Pancreas (tissue), 10 donors: Measurements from ENCODE around the gene HNRNPL. TPM values are rescaled to one million over a fixed set of nuclear protein-coding genes. Genes with fewer than 3 reads are reported as not detected.
A peak's percentile ranks its signal among the peaks of the same experiment; 100 is the strongest.

Source experiments
- ATAC-seq, 4 donors: fragments of 200-7000 bp; cut with Tn5 transposase; one replicate each; pipeline versions ENCODE4 v1.8.0 to v1.9.1; 2020; ENCODE audit warnings: mild to moderate bottlenecking in 4 of 4, moderate library complexity in 4 of 4
- DNase-seq, 6 donors: peaks; one replicate each; pipeline ENCODE4 v3.0.0-alpha.2; 2020
- FAIRE-seq: peaks from 2 replicates; lab custom pipeline; 2012; peaks lifted over from hg19 to GRCh38; lab: Jason Lieb, UNC
- H3K27ac ChIP-seq, 4 donors: fragments of 200-600 bp; sonication (generic); 1 replicate in 3 of 4; 2 replicates in 1 of 4; pipeline versions ENCODE4 v1.5.0 to v1.8.0; 2020
- H3K27me3 ChIP-seq, 4 donors: fragments of 200-600 bp; one replicate each; pipeline ENCODE4 v1.8.0; 2021
- H3K36me3 ChIP-seq, 3 donors: fragments of 200-600 bp; sonication (generic) in 1 of 3; one replicate each; pipeline versions ENCODE4 v1.5.0 to v1.8.0; 2020 to 2021
- H3K4me1 ChIP-seq, 3 donors: fragments of 200-600 bp; one replicate each; pipeline ENCODE4 v1.8.0; 2021
- H3K4me3 ChIP-seq, 4 donors: fragments of 200-600 bp; sonication (generic) in 2 of 4; one replicate each; pipeline versions ENCODE4 v1.5.0 to v1.8.0; 2020 to 2021
- H3K9me3 ChIP-seq, 4 donors: fragments of 200-600 bp; one replicate each; pipeline ENCODE4 v1.8.0; 2021
- CTCF ChIP-seq, 4 donors: fragments of 200-600 bp; sonication (generic) in 3 of 4; IDR thresholded peaks; one replicate each; pipeline versions ENCODE4 v1.5.0 to v1.8.0; 2021; ENCODE audit warnings: antibody characterized with exemption in 4 of 4
- WGBS, 2 donors: extraction: QIAGEN DNeasy Blood & Tissue Kit; methylation state at CpG; one replicate each; pipeline ENCODE4 v1.1.7; 2013; 5-methylcytosine and 5-hydroxymethylcytosine counted together
- intact Hi-C, 3 donors: fragments of 100-400 bp; cut with DNase I; formaldehyde crosslinking; loops; one replicate each; pipeline versions ENCODE4 v1.11.1 to v1.14.2; 2022
- polyA plus RNA-seq, 2 donors: library from polyadenylated mRNA; stranded (reverse); fragments of 200-250 nt; gene quantifications; one replicate each; pipeline ENCODE4 v1.2.3, GENCODE V29; 2013
- total RNA-seq, 6 donors: library from RNA; stranded (reverse); fragmentation: NEBNext Ultra II Directional in 4 of 6; extraction: Animal tissue kit (Norgen Biotek cat#: 25700) in 4 of 6; gene quantifications; one replicate each; pipeline versions ENCODE4 v1.2.1 to v1.2.4, GENCODE V29; 2021 to 2023
- donor health status: healthy with polysubstance abuse.
- donor health status: DM: no; HTN: no; CAD: no; lungs with moderate emphysema.
- donor health status: DM: no; HTN: no; CAD: no.
- donor health status: control.
- donor health status: control.
- donor health status: Bipolar disorder and iron deficiency.
- donor health status: DM: yes; HTN: yes; CAD: no.
- donor health status: DM: no; HTN: no; CAD: no.
- donor health status: DM: no; HTN: no; CAD: no.
- donor health status: DM: yes; HTN: yes; CAD: no.

Gene HNRNPL
- total and polyA plus RNA-seq, 8 donors, result 89.2 to 161 (median 127) TPM

DNA sequence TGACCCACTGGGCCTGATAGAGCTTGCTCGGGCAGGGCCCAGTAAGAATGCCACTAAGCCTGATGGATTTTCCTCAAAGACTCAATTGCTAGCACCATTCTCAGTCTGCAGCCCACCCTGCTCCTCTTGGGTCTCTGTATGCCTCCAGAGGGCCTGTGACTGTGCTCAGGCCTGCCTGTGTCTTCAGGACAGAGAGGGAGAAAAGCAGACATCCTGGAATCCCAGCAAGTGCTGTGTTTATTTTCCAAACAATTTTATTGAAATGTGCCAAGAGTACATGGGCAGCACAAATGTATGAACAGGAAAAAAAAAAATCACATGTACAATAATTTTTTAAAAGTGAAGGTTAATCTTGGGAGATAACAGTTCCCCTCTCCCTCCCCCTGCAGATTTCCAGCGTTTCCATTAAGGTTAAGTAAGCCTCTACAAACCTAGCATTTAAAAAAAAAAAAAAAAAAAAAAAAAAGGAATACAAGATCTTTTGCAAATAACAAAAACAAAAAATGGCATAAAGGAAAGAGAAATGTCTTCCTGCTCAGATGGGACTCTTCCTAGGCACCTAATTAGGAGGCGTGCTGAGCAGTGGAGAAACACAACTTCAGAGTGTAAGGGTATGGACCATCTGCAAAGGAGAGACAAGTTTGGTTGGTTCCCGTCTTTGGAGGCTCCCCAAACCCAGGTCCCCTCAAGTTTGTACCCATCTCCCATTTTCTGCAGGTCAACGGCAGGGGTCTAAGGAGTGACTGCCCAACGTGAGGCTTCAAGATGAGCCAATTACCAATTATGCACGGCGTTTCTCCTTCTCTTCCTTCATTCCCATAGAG, 13.4 kb downstream of the HNRNPL start:
- no peak overlapping the region for H3K4me3 ChIP-seq
- TF ChIP-seq CTCF (IDR thresholded peaks at IDR 0.05), result no peak
- ATAC-seq (no peak), DNase-seq (peak in 2 of 6 donors; percentile 3 to 9), FAIRE-seq (no peak)
- H3K27ac ChIP-seq, result peak overlapping the region in 2 of 4 donors; percentile 40 to 47
- H3K9me3 ChIP-seq, result no peaks in the 10 kb centered on the region
- no peaks in the 10 kb centered on the region for H3K27me3 ChIP-seq
- H3K4me1 ChIP-seq, result peaks cover 17 to 39% (median 38%) of the 10 kb centered on the region in 3 donors
- 68 to 75% methylated on average over 8 of the region's 8 CpGs for WGBS, 2 donors
- peaks cover 3 to 52% (median 26%) of the 10 kb centered on the region in 3 donors for H3K36me3 ChIP-seq
- intact Hi-C loops, result no loop called here

DNA sequence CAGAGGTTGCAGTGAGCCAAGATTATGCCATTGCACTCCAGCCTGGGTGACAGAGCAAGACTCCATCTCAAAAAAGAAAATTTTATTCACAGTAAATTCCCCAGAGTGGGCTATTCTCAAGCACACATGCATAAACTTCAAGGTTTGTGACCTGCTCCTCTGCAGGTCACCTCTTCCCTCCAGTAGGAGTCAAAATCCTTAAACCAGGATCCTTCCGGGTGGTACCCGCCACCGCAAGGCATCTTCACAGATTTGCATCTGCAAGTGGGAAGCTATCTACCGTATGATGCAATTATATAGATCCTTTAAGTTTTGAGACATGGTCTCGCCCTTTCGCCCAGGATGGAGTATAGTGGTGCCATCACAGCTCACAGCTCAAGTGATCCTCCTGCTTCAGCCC, 15.2 kb downstream of the HNRNPL start:
- Histone ChIP-seq H3K36me3 (peaks cover 3 to 43% (median 19%) of the 10 kb centered on the region in 3 donors), H3K27ac (no peak overlapping the region), H3K9me3 (no peaks in the 10 kb centered on the region), H3K4me1 (peaks cover 24 to 37% (median 37%) of the 10 kb centered on the region in 3 donors), H3K4me3 (no peak overlapping the region), H3K27me3 (no peaks in the 10 kb centered on the region)
- ATAC-seq (no peak), FAIRE-seq (no peak), DNase-seq (peak in 1 of 6 donors; percentile 19)
- no peak for TF ChIP-seq CTCF (IDR thresholded peaks at IDR 0.05)
- intact Hi-C loops, result no loop called here
- WGBS, 2 donors, result 95 to 97% methylated on average over 6 of the region's 6 CpGs

GRCh38 chr19:38834104-38834490, 15.7 kb downstream of the HNRNPL start:
- Histone ChIP-seq H3K36me3 (peaks cover 3 to 42% (median 16%) of the 10 kb centered on the region in 3 donors), H3K4me1 (peaks cover 24 to 35% (median 33%) of the 10 kb centered on the region in 3 donors), H3K27me3 (no peaks in the 10 kb centered on the region), H3K4me3 (no peak overlapping the region), H3K27ac (no peak overlapping the region), H3K9me3 (no peaks in the 10 kb centered on the region)
- TF ChIP-seq CTCF (IDR thresholded peaks at IDR 0.05), result no peak
- 93 to 98% methylated on average over 4 of the region's 4 CpGs for WGBS, 2 donors
- ATAC-seq (no peak), FAIRE-seq (no peak), DNase-seq (no peak)
- intact Hi-C loops, result no loop called here

DNA sequence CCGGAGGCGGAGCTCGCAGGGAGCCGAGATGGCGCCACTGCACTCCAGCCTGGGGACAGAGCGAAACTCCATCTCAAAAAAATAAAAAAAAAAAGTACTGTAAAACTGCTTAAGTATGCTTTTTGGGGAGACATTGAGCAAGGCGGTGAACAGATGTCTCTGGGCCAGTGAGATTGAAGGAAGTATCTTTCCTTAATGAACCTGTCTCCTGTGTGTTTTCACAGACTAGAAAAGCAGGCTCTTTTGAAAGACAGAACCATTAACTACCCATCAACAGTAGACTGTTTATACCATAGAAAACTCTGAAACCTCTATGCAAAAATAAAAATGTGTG, 16.7 kb downstream of the HNRNPL start:
- Histone ChIP-seq H3K9me3 (no peaks in the 10 kb centered on the region), H3K36me3 (peaks cover 3 to 32% (median 14%) of the 10 kb centered on the region in 3 donors), H3K4me1 (peaks cover 17 to 31% (median 24%) of the 10 kb centered on the region in 3 donors), H3K27me3 (no peaks in the 10 kb centered on the region), H3K4me3 (no peak overlapping the region), H3K27ac (no peak overlapping the region)
- TF ChIP-seq CTCF (IDR thresholded peaks at IDR 0.05), result no peak
- ATAC-seq, result no peak
- no peak for DNase-seq
- no peak for FAIRE-seq
- WGBS, 2 donors, result 94 to 97% methylated on average over 7 of the region's 7 CpGs
- intact Hi-C loops, result no loop called here

DNA sequence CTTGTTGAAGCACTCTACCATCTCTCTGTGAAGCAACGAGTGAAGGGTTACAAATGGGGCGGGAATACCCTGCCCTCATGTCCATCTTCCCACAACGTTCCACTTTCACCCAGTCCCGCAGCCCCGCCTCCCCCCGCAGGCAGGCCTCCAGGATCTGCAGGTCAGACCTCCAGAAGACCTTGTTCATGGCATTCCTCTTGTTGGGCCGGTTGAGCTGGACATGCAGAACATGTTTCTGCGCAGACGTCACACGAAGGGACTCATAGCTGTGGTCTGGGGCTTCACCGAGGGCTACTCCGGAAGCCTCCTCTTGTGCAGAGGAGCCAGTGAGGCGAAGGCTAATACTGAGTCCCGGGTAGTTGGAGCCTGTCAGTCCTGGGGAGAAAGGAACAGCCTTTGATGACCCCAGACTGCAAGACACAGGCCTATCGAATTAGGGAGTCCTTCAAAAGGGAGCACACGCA, 18.6 kb downstream of the HNRNPL start:
- H3K4me3 ChIP-seq, result peak overlapping the region; percentile 44 to 71 (median 56)
- peaks cover 0 to 18% (median 3%) of the 10 kb centered on the region in 3 donors for H3K36me3 ChIP-seq
- H3K4me1 ChIP-seq, result peaks cover 13 to 18% (median 16%) of the 10 kb centered on the region in 3 donors
- WGBS, 2 donors, result 0% methylated on average over 16 of the region's 16 CpGs
- FAIRE-seq (no peak), DNase-seq (peak; percentile 77 to 88 (median 80)), ATAC-seq (peak; percentile 55 to 74 (median 66))
- H3K9me3 ChIP-seq, result no peaks in the 10 kb centered on the region
- no peaks in the 10 kb centered on the region for H3K27me3 ChIP-seq
- intact Hi-C loops, result no loop called here
- TF ChIP-seq CTCF (IDR thresholded peaks at IDR 0.05), result no peak
- H3K27ac ChIP-seq, result peak overlapping the region; percentile 71 to 94 (median 85)
